Stimulated activated CD4-positive, alpha-beta T cell treated with anti-CD3 and anti-CD28 coated beads, Interleukin-2, amount 100 ng/mL, for 48 hours (primary cell): ENCODE measurements around the gene TRIM17.

Experiments
- DNase-seq, 2 donors: peaks; one replicate each; pipeline ENCODE4 v3.0.0-alpha.2; 2020

Gene TRIM17

GRCh38 chr1:228377664-228378089, 39.0 kb downstream of the TRIM17 start:
- no peak for DNase-seq

GRCh38 chr1:228376651-228377631, 39.7 kb downstream of the TRIM17 start:
- no peak for DNase-seq

GRCh38 chr1:228376262-228376628, 40.4 kb downstream of the TRIM17 start:
- no peak for DNase-seq

GRCh38 chr1:228375578-228376261, 40.9 kb downstream of the TRIM17 start:
- no peak for DNase-seq

GRCh38 chr1:228374711-228375577, 41.7 kb downstream of the TRIM17 start:
- no peak for DNase-seq

- DNase-seq, result no peak
These were observed 42.7 kb downstream of the TRIM17 start for GRCh38 chr1:228373681-228374571.

GRCh38 chr1:228373004-228373680, 43.5 kb downstream of the TRIM17 start:
- no peak for DNase-seq

GRCh38 chr1:228372183-228373003, 44.3 kb downstream of the TRIM17 start:
- DNase-seq, result no peak

- DNase-seq, result no peak
These were observed 44.9 kb downstream of the TRIM17 start for GRCh38 chr1:228371741-228372182.

- no peak for DNase-seq
These were observed 45.5 kb downstream of the TRIM17 start for GRCh38 chr1:228370941-228371740.

- no peak for DNase-seq
These were observed 46.2 kb downstream of the TRIM17 start for GRCh38 chr1:228370439-228370940.

- no peak for DNase-seq
These were observed 46.8 kb downstream of the TRIM17 start for GRCh38 chr1:228369608-228370438.

- no peak for DNase-seq
These were observed 47.7 kb downstream of the TRIM17 start for GRCh38 chr1:228368801-228369607.

- DNase-seq, result no peak
These were observed 48.6 kb downstream of the TRIM17 start for GRCh38 chr1:228367798-228368791.

GRCh38 chr1:228366866-228367741, 49.6 kb downstream of the TRIM17 start:
- no peak for DNase-seq
